Measurements from ENCODE around the gene ASRGL1.
"Not testable (repeated sequence)": the region's sequence is repeated elsewhere in the genome, so short reads cannot be mapped to it uniquely, and the experiment has no call there.

ASRGL1 gene

DNA sequence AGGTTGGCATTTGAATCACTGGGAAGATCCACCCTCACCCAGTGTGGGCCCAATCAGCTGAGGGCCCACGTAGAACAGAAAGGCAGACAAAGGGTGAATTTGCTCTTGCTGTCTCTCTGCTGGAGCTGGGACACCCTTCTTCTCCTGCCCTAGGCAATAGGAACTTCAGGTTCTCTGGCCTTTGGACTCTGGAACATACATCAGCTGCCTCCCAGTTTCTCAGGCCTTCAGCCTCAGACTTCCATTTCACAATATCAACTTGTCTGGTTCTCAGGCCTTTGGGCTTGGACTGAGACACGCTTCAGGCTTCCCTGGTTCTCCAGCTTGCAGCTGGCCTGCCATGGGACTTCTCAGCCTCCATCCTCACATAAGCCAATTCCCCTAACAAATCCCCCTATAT, 14.7 kb upstream of the ASRGL1 start:
- TF ChIP-seq, protein P1, sequence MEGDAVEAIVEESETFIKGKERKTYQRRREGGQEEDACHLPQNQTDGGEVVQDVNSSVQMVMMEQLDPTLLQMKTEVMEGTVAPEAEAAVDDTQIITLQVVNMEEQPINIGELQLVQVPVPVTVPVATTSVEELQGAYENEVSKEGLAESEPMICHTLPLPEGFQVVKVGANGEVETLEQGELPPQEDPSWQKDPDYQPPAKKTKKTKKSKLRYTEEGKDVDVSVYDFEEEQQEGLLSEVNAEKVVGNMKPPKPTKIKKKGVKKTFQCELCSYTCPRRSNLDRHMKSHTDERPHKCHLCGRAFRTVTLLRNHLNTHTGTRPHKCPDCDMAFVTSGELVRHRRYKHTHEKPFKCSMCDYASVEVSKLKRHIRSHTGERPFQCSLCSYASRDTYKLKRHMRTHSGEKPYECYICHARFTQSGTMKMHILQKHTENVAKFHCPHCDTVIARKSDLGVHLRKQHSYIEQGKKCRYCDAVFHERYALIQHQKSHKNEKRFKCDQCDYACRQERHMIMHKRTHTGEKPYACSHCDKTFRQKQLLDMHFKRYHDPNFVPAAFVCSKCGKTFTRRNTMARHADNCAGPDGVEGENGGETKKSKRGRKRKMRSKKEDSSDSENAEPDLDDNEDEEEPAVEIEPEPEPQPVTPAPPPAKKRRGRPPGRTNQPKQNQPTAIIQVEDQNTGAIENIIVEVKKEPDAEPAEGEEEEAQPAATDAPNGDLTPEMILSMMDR (conservative IDR thresholded peaks at IDR 0.05) = no peak
- no peak for TF ChIP-seq ZFX (IDR thresholded peaks at IDR 0.05)
- H3K27ac ChIP-seq = no peak overlapping the region

DNA sequence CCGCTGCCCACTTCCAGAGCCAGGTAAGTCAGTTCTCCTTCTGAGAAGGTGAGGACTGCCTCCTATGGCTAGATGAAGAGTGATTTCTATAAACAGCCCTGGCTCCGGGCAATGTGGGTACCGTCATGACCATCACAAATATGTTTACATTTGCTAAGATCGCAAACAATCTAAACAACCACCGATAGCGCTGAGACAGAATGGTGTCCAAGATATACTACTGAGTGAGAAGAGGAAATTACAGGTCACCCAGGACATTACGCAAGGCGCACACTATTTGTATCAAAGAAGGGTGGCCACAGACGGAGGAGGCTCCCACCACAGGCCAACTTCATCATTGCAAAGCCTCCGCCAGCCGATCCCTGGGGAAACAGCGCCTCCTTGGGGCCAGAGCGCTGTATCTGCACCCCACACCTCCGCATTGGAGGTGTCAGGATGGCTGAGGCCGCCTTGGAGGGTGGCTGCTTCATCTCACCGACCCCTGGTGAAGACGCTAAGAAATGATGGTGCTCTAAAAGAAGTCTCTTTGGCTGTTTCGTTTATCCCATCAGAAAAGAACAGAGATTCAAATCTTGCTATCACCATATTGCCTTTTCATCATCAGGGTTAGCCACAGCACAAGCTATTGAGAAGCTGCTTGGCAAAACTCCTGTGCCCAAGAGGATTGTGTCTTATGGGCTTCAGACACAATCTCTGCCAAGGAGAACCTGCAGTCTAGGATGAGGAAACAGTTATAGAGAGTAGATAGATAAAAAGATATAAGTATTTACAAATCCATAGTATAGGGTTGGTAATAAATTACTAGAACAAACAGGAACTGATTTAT, 12.3 kb upstream of the ASRGL1 start:
- H3K27ac ChIP-seq = peak overlapping the region; percentile 70
- TF ChIP-seq, protein P1 (conservative IDR thresholded peaks at IDR 0.05) = peak; percentile 95
- TF ChIP-seq ZFX (IDR thresholded peaks at IDR 0.05) = no peak

DNA sequence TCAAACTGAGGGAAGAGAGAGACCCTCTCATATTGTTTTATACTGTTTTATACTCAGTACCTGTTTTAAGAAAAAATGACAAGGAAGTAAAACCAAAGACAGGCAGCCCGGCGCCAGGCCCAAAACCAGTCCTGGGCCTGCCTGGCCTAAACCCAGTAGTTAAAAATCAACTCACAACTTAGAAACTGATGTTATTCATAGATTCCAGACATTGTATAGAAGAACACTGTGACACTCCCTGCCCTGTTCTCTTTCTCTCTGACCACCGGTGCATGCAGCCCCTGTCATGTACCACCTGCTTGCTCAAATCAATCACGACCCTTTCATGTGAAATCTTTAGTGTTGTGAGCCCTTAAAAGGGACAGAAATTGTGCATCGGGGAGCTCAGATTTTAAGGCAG, 11.5 kb upstream of the ASRGL1 start:
- H3K27ac ChIP-seq = peak overlapping the region; percentile 70; the same call in 1 of the 2 replicates

DNA sequence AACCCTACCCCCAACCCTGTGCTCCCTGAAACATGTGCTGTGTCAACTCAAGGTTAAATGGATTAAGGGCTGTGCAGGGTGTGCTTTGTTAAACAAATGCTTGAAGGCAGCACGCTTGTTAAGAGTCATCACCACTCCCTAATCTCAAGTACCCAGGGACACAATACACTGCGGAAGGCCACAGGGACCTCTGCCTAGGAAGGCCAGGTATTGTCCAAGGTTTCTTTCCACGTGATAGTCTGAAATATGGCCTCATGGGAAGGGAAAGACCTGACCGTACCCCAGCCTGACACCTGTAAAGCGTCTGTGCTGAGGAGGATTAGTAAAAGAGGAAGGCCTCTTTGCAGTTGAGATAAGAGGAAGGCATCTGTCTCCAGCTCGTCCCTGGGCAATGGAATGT, 10.5 kb upstream of the ASRGL1 start:
- H3K27ac ChIP-seq = not testable (repeated sequence)

DNA sequence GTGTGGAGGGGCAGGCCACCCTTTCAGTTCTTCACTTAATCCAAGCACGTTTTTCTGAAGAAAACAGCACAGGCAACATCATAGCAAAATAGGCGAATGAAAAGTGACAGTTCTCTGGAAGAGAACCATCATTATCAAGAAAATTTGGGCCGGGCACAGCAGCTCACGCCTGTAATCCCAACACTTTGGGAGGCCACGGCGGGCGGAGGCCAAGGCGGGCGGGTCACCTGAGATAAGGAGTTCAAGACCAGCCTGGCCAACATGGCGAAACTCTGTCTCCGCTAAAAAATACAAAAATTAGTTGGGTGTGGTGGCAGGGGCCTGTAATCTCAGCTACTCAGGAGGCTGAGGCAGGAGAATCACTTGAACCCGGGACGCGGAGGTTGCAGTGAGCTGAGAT, 9.7 kb upstream of the ASRGL1 start:
- H3K27ac ChIP-seq = not testable (repeated sequence)

DNA sequence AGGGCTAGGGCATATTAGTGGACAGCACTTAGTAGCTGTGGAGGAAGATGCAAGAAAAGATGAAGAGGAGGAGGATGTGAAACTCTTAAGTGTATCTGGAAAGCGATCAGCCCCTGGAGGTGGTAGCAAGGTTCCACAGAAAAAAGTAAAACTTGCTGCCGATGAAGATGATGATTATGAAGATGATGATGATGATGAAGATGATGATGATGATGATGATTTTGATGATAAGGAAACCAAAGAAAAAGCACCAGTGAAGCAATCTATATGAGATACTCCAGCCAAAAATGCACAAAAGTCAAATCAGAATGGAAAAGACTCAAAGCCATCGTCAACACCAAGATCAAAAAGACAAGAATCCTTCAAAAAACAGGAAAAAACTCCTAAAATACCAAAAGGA, 6.0 kb upstream of the ASRGL1 start:
- H3K27ac ChIP-seq = not testable (repeated sequence)

DNA sequence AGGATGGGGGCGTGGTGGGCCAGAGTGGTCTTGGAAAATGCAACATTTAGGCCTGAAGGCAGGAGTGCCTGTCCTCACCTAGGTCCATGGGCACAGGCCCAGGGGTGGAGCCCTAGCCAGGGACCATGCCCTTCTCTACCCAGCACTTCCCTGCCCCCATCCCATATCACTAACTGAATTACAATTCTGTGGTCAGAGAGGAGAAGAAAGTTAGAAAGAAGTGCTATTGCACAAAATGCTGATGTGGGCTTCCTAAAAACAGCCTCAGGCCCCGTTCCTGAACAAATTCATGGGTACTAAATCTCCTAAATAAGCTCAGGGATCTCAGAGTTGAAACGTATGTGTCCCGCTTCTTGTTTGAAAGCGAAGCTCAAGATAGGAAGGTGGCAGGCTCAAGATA, 3.5 kb upstream of the ASRGL1 start:
- TF ChIP-seq, protein P1 (conservative IDR thresholded peaks at IDR 0.05) = no peak
- TF ChIP-seq ZFX (IDR thresholded peaks at IDR 0.05) = no peak
- H3K27ac ChIP-seq = no peak overlapping the region

DNA sequence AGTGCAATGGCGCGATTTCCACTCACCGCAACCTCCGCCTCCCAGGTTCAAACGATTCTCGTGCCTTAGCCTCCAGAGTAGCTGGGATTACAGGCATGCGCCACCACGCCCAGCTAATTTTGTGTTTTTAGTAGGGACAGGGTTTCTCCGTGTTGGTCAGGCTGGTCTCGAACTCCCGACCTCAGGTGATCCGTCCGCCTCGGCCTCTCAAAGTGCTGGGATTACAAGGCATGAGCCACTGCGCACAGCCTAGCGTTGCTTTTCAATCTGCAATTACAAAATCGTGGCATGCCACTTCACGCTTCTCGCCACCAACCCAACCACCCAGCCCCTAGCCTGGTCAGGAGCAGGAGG, 322 bp upstream of the ASRGL1 start:
- peak overlapping the region; percentile 44 for H3K27ac ChIP-seq

DNA sequence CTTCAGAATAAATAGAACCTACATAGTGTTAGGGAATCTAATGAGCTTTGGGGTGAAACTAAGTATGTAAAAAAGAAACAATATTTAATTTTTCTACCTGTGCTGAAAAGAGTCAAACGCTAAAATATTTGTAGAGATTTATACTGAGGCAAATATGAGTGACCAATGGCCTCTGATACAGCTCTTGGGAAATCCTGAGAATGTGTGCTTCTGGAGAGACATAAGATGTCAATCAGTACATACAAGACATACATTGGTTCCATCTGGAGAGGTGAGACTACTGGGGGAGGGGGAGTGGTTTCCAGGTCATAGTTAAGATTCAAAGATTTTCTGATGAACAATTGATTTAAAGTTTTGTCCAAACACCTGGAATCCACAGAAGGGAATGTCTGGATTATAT, 970 bp downstream of the ASRGL1 start:
- peak overlapping the region; percentile 44 for H3K27ac ChIP-seq
- no peak for TF ChIP-seq ZFX (IDR thresholded peaks at IDR 0.05)
- TF ChIP-seq, protein P1 (conservative IDR thresholded peaks at IDR 0.05) = no peak

DNA sequence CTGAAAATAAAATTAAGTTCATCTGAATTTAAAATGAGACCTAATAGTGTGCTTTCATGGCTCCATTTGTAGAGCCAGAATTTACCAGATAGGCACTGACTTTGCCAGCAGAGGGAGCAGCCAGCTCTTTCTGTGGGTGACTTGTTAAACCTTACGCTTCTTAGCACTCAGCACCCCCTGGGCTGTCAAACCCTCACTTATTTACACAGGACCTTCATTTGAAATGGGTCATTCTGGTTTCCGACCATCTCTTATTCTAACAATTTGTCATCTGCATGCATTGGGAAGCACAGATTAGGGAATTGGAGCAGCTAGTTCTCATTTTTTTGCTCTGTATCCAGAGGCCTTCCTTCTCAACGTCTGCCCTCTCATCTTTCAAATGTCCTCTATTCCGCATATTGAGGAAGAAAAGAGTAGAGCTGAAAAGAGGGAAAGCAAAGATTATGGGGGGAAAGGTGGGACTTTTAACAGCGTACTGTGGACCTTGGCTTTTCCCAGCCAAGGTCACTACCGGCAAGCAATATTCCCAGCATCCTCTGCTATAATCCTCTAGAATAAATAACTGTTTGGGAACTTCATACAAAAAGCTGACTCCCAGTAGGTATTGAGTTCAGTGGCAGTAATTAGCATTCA, 3.1 kb downstream of the ASRGL1 start:
- TF ChIP-seq, protein P1 (conservative IDR thresholded peaks at IDR 0.05) = peak; percentile 88
- TF ChIP-seq ZFX (IDR thresholded peaks at IDR 0.05) = no peak
- H3K27ac ChIP-seq = peak overlapping the region; percentile 47

All from C4-2B (cell line).